GM12878 (cell line): ENCODE data around the gene CASP10. TPM values are rescaled to one million over a fixed set of nuclear protein-coding genes. Genes with fewer than 3 reads are reported as not detected.

Experiments used
- BCL3 ChIP-seq: IDR thresholded peaks from 2 replicates; pipeline ENCODE4 v1.6.1; 2011; ENCODE audit warnings: borderline replicate concordance, low read depth, mild to moderate bottlenecking, moderate library complexity, low read length; ENCODE audit not compliant: insufficient read depth, poor library complexity, severe bottlenecking
- CEBPZ ChIP-seq: fragments of 150-350 bp; IDR thresholded peaks from 2 replicates; pipeline ENCODE4 v1.6.1; 2016; ENCODE audit warnings: low read depth, low read length
- CHD2 ChIP-seq: IDR thresholded peaks from 2 replicates; pipeline ENCODE4 v1.6.1; 2011; ENCODE audit warnings: low read depth, low read length, improper control_type of control experiment, borderline replicate concordance
- CREM ChIP-seq: IDR thresholded peaks from 2 replicates; pipeline ENCODE4 v1.6.1; 2014; ENCODE audit warnings: antibody characterized with exemption, low read depth
- CTCF ChIP-seq, 3 experiments: IDR thresholded peaks in 2 of 3; conservative IDR thresholded peaks in 1 of 3; 2 replicates each; pipeline ENCODE4 v1.5.1; 2011; ENCODE audit warnings: low read depth in 3 of 3, low read length in 3 of 3, mild to moderate bottlenecking in 3 of 3, control low read depth in 2 of 3, moderate library complexity in 2 of 3, inconsistent platforms in 1 of 3, mixed read lengths in 1 of 3; ENCODE audit not compliant: control insufficient read depth in 2 of 3, insufficient read depth in 1 of 3; ENCODE audit errors: extremely low read depth in 1 of 3
- GABPA ChIP-seq: IDR thresholded peaks from 2 replicates; pipeline ENCODE4 v1.6.1; 2014; ENCODE audit warnings: antibody characterized with exemption, low read depth, mild to moderate bottlenecking, inconsistent platforms
- MAX ChIP-seq: IDR thresholded peaks from 2 replicates; pipeline ENCODE4 v1.6.1; 2012; ENCODE audit warnings: low read depth, low read length, improper control_type of control experiment
- MEF2B ChIP-seq: fragments of 450-650 bp; IDR thresholded peaks from 2 replicates; pipeline ENCODE4 v1.6.1; 2018; ENCODE audit warnings: mild to moderate bottlenecking, moderate library complexity; ENCODE audit not compliant: partially characterized antibody, poor library complexity, severe bottlenecking
- MLLT1 ChIP-seq: fragments of 450-650 bp; IDR thresholded peaks from 2 replicates; pipeline ENCODE4 v1.6.1; 2016; ENCODE audit warnings: mild to moderate bottlenecking
- NBN ChIP-seq: fragments of 450-650 bp; IDR thresholded peaks from 2 replicates; pipeline ENCODE4 v1.6.1; 2016
- NFIC ChIP-seq: IDR thresholded peaks from 2 replicates; pipeline ENCODE4 v1.6.1; 2012; ENCODE audit warnings: low read depth, mild to moderate bottlenecking, inconsistent platforms, low read length, moderate library complexity
- NFYB ChIP-seq: IDR thresholded peaks from 2 replicates; pipeline ENCODE4 v1.6.1; 2011; ENCODE audit warnings: low read depth, mild to moderate bottlenecking, low read length, improper control_type of control experiment, moderate library complexity; ENCODE audit not compliant: insufficient read depth
- PAX5 ChIP-seq: IDR thresholded peaks from 2 replicates; pipeline ENCODE4 v1.6.1; 2011; ENCODE audit warnings: low read depth, low read length, borderline replicate concordance
- RAD21 ChIP-seq: IDR thresholded peaks from 2 replicates; pipeline ENCODE4 v1.6.1; 2011; ENCODE audit warnings: mild to moderate bottlenecking, low read depth, low read length, moderate library complexity; ENCODE audit not compliant: insufficient read depth
- RFX5 ChIP-seq: IDR thresholded peaks from 2 replicates; pipeline ENCODE4 v1.6.1; 2011; ENCODE audit warnings: low read depth, low read length, improper control_type of control experiment
- SPI1 ChIP-seq: IDR thresholded peaks from 2 replicates; pipeline ENCODE4 v1.6.1; 2011; ENCODE audit warnings: low read depth, mild to moderate bottlenecking, low read length, moderate library complexity, borderline replicate concordance; ENCODE audit not compliant: insufficient read depth
- STAT1 ChIP-seq: fragments of 450-650 bp; conservative IDR thresholded peaks from 2 replicates; pipeline ENCODE4 v1.6.1; 2014; ENCODE audit warnings: antibody characterized with exemption, mild to moderate bottlenecking
- TAF1 ChIP-seq: IDR thresholded peaks from 2 replicates; pipeline ENCODE4 v1.6.1; 2011; ENCODE audit warnings: mild to moderate bottlenecking, low read depth, low read length, borderline replicate concordance
- ZSCAN29 ChIP-seq: fragments of 450-650 bp; IDR thresholded peaks from 2 replicates; pipeline ENCODE4 v1.6.1; 2017; ENCODE audit warnings: mild to moderate bottlenecking, moderate library complexity
- polyA plus RNA-seq, 11 experiments: library from polyadenylated mRNA; depleted of rRNA in 4 of 11; unstranded in 6 of 11; stranded (reverse) in 5 of 11; fragments of >200 nt; fragmentation: Nextera tagmentation in 4 of 11; fragmentation: Illumina TruSeq in 1 of 11; extraction: Ambion mirVana in 4 of 11; extraction: Trizol in 1 of 11; gene quantifications; 1 replicate in 1 of 11; 2 replicates in 10 of 11; pipeline versions ENCODE4 v1.2.1 to v1.2.3, GENCODE V29; 2011 to 2016; ENCODE audit warnings: inconsistent platforms in 2 of 11, missing spikeins in 2 of 11, low read depth in 1 of 11
- total RNA-seq, 4 experiments: library from RNA; depleted of rRNA in 3 of 4; stranded (reverse); fragments of >200 nt in 3 of 4; fragmentation: Illumina TruSeq in 1 of 4; extraction: Trizol in 1 of 4; gene quantifications; 2 replicates each; pipeline versions ENCODE4 v1.2.1 to v1.2.3, GENCODE V29; 2013 to 2021

Gene CASP10
- total and polyA plus RNA-seq, 10 of the 15 experiments (the other 5 are each of a cell fraction or from before 2014, with no cell fraction given): 7.2 to 14.1 (median 10.8) TPM

- 0 out of 6 replicates have a peak, but pooled peaks of 1 of the 3 experiments have one; percentile 16 for TF ChIP-seq CTCF (IDR thresholded peaks at IDR 0.05 in 2 of 3, conservative IDR thresholded peaks at IDR 0.05 in 1 of 3; ENCODE audit: control insufficient read depth in 2 of 3, extremely low read depth in 1 of 3, insufficient read depth in 1 of 3, low read depth in 3 of 3, low read length in 3 of 3)
- no peak for TF ChIP-seq RFX5
- peak; percentile 25; the same call in 1 of the 2 replicates for TF ChIP-seq TAF1
- TF ChIP-seq CREM: peak; percentile 67
- TF ChIP-seq MAX: peak; percentile 79
- TF ChIP-seq PAX5: peak; percentile 75; the same call in 1 of the 2 replicates
- TF ChIP-seq MEF2B: peak; percentile 80
- peak; percentile 53; the same call in 1 of the 2 replicates for TF ChIP-seq SPI1
- TF ChIP-seq CEBPZ: no peak
- TF ChIP-seq MLLT1: peak; percentile 90
- TF ChIP-seq NFYB: no peak
- peak; percentile 84 for TF ChIP-seq CHD2
- peak; percentile 97 for TF ChIP-seq NFIC
- peak; percentile 53 for TF ChIP-seq RAD21
- peak; percentile 88 for TF ChIP-seq NBN
- TF ChIP-seq BCL3: peak; percentile 80
- peak; percentile 62; the same call in 1 of the 2 replicates for TF ChIP-seq GABPA
- TF ChIP-seq ZSCAN29: 0 out of 2 replicates have a peak, but pooled peaks have one; percentile 2
- no peak for TF ChIP-seq STAT1
Observed at GRCh38 chr2:201257956-201258665, 75.2 kb downstream of the CASP10 start (continued).
